MM.1S (cell line): Measurements from ENCODE around the gene PPIF.
A peak's percentile ranks its signal among the peaks of the same experiment; 100 is the strongest.

Experiments used
- DNase-seq: peaks from one replicate; pipeline ENCODE4 v3.0.0-alpha.2; 2015
- H2AFZ ChIP-seq: fragments of 300-600 bp; sonication (generic); 2 replicates; pipeline ENCODE4 v1.6.0; 2016; ENCODE audit warnings: antibody characterized with exemption, low read length
- H3F3A ChIP-seq: fragments of 300-600 bp; sonication (generic); 2 replicates; pipeline ENCODE4 v1.6.1; 2016; ENCODE audit warnings: mild to moderate bottlenecking, antibody characterized with exemption, low read length, moderate library complexity, mixed read lengths; ENCODE audit not compliant: insufficient read depth
- H3K27ac ChIP-seq: fragments of 300-600 bp; sonication (generic); 2 replicates; pipeline ENCODE4 v1.5.1; 2016; ENCODE audit warnings: mild to moderate bottlenecking, low read length
- H3K27me3 ChIP-seq: fragments of 300-600 bp; sonication (generic); replicated peaks from 2 replicates; pipeline ENCODE4 v1.6.0; 2016; ENCODE audit warnings: low read length; ENCODE audit not compliant: insufficient read depth
- H3K36me3 ChIP-seq: fragments of 300-600 bp; sonication (generic); replicated peaks from 2 replicates; pipeline ENCODE4 v1.6.1; 2016; ENCODE audit warnings: mild to moderate bottlenecking, low read length, mixed read lengths; ENCODE audit not compliant: insufficient read depth
- H3K4me1 ChIP-seq: fragments of 300-600 bp; sonication (generic); 2 replicates; pipeline ENCODE4 v1.6.1; 2016; ENCODE audit warnings: low read length, mixed read lengths
- H3K4me2 ChIP-seq: fragments of 300-600 bp; sonication (generic); 2 replicates; pipeline ENCODE4 v1.6.0; 2016; ENCODE audit warnings: low read depth, low read length
- H3K4me3 ChIP-seq: fragments of 300-600 bp; sonication (generic); 2 replicates; pipeline ENCODE4 v1.5.1; 2016; ENCODE audit warnings: low read length, mixed read lengths
- H3K79me2 ChIP-seq: fragments of 300-600 bp; sonication (generic); 2 replicates; pipeline ENCODE4 v1.6.1; 2016; ENCODE audit warnings: mixed run types, low read length, mixed read lengths
- H3K9ac ChIP-seq: fragments of 300-600 bp; sonication (generic); 2 replicates; pipeline ENCODE4 v1.6.1; 2016; ENCODE audit warnings: low read length, mixed read lengths
- H3K9me2 ChIP-seq: fragments of 300-600 bp; sonication (generic); replicated peaks from 2 replicates; pipeline ENCODE4 v1.6.1; 2016; ENCODE audit warnings: mild to moderate bottlenecking, low read length, mixed read lengths; ENCODE audit not compliant: insufficient read depth
- H3K9me3 ChIP-seq: fragments of 300-600 bp; sonication (generic); replicated peaks from 2 replicates; pipeline ENCODE4 v1.6.1; 2016; ENCODE audit warnings: mild to moderate bottlenecking, low read length, mixed read lengths; ENCODE audit not compliant: insufficient read depth
- H4K20me1 ChIP-seq: fragments of 300-600 bp; sonication (generic); 2 replicates; pipeline ENCODE4 v1.6.1; 2016; ENCODE audit warnings: mild to moderate bottlenecking, low read length, moderate library complexity, mixed read lengths; ENCODE audit not compliant: insufficient read depth
- EZH2 ChIP-seq: fragments of 300-600 bp; sonication (generic); optimal IDR thresholded peaks from 2 replicates; pipeline ENCODE3; 2017; ENCODE audit warnings: low read depth, mild to moderate bottlenecking, antibody characterized with exemption, low read length, mixed read lengths
- EZH2phosphoT487 ChIP-seq: fragments of 300-600 bp; sonication (generic); IDR thresholded peaks from 2 replicates; pipeline ENCODE4 v1.6.1; 2018; ENCODE audit warnings: antibody characterized with exemption, low read length
- TF ChIP-seq, protein P1 (sequence below): fragments of 300-600 bp; sonication (generic); IDR thresholded peaks from 2 replicates; pipeline ENCODE4 v1.5.1; 2016; ENCODE audit warnings: antibody characterized with exemption, low read length, mixed read lengths

The PPIF gene

DNA sequence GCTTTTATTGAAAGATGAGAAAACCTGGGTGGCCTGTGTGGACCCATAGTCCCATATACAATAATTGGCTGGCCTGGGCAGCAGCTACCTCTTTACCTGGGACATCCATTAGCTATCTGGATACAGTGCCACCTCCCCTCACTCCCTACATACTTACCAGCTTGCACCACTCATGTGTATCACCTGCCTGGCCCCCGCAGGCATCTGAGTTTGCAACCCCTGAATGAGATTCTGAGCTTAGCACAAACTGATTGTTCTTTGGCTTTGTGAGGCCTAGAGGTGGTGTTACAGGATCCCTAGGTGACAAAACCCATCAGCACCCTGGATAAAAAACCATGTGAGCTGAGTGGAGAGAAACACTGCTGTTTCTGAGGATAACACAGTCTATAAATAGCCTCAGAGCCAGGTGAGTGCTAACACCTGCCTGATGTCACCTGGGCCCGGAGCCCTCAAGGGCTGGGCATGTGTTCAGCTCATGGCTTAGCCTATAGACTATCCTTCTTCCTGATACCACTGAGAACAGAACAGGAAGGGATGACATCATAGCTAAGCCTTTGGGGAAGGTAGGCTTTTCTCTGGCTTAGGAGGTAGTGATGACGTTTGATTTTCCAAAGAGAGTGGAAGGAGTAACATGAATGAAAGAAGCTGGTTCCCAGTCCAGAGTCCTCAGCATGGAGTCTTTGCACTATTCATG, 2.6 kb upstream of the PPIF start:
- peak overlapping the region; percentile 42; the same call in 1 of the 2 replicates for H3K27ac ChIP-seq
- H3K9ac ChIP-seq = no peak overlapping the region
- peaks cover 15% of the 10 kb centered on the region for H4K20me1 ChIP-seq
- H3K4me3 ChIP-seq = no peak overlapping the region
- peak; percentile 40 for DNase-seq
- no peaks in the 10 kb centered on the region for H3K9me3 ChIP-seq
- H3K36me3 ChIP-seq = peaks cover 7% of the 10 kb centered on the region; the same call in 1 of the 2 replicates
- peaks cover 23% of the 10 kb centered on the region for H3K79me2 ChIP-seq
- no peaks in the 10 kb centered on the region for H3K27me3 ChIP-seq
- no peaks in the 10 kb centered on the region for H3K9me2 ChIP-seq
- H3K4me1 ChIP-seq = peaks cover 42% of the 10 kb centered on the region
- H2AFZ ChIP-seq = no peak overlapping the region
- peaks cover 14% of the 10 kb centered on the region; the same call in 1 of the 2 replicates for H3F3A ChIP-seq
- peak overlapping the region; percentile 19; the same call in 1 of the 2 replicates for H3K4me2 ChIP-seq
- TF ChIP-seq, protein P1, sequence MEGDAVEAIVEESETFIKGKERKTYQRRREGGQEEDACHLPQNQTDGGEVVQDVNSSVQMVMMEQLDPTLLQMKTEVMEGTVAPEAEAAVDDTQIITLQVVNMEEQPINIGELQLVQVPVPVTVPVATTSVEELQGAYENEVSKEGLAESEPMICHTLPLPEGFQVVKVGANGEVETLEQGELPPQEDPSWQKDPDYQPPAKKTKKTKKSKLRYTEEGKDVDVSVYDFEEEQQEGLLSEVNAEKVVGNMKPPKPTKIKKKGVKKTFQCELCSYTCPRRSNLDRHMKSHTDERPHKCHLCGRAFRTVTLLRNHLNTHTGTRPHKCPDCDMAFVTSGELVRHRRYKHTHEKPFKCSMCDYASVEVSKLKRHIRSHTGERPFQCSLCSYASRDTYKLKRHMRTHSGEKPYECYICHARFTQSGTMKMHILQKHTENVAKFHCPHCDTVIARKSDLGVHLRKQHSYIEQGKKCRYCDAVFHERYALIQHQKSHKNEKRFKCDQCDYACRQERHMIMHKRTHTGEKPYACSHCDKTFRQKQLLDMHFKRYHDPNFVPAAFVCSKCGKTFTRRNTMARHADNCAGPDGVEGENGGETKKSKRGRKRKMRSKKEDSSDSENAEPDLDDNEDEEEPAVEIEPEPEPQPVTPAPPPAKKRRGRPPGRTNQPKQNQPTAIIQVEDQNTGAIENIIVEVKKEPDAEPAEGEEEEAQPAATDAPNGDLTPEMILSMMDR = no peak

DNA sequence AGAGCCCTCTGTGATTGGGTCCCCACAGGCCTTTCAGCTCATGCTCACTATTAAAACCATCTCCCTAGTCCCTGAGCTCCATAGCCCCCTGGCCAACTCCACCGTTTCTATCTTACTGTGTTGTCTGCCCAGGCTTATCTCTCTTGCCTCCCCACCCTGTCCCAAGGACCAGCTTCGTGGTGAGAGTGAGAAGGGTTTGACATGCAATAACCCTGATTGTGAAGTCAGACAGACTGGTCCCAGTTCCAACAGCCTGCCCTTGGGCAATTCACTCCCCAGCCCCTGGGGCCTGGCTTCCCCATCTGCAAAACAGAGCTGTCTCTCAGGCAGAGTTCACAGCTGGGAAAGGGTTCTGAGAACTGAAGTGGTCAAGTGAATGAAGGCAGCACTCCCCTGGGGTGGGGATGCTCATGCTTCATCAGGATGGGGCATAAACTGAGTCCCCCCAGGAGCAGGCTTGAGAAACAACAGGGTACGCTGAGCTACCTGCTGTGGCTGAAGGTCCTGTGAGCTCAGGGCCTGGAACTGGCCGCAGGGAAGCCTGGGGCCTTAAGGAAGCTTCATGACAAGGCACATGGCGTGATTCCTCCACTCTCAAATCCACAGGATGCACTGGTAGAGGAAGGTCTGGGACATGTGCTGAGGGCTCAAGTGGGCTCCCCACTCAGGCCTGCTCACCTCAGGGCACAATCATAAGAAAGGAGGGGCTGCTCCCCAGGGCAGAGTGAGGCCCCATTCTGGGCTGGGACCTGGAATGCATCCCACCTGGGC, 1.8 kb upstream of the PPIF start:
- H3K27me3 ChIP-seq = no peaks in the 10 kb centered on the region
- no peak for DNase-seq
- TF ChIP-seq, protein P1 = no peak
- TF ChIP-seq EZH2 (no peak), EZH2phosphoT487 (no peak)
- no peaks in the 10 kb centered on the region for H3K9me2 ChIP-seq
- H3K79me2 ChIP-seq = peaks cover 31% of the 10 kb centered on the region
- no peak overlapping the region for H2AFZ ChIP-seq
- H4K20me1 ChIP-seq = peaks cover 21% of the 10 kb centered on the region
- H3K9me3 ChIP-seq = no peaks in the 10 kb centered on the region
- peaks cover 17% of the 10 kb centered on the region; the same call in 1 of the 2 replicates for H3F3A ChIP-seq
- H3K9ac ChIP-seq = no peak overlapping the region
- peak overlapping the region; percentile 42; the same call in 1 of the 2 replicates for H3K27ac ChIP-seq
- no peak overlapping the region for H3K4me3 ChIP-seq
- peaks cover 14% of the 10 kb centered on the region for H3K36me3 ChIP-seq
- H3K4me2 ChIP-seq = no peak overlapping the region
- H3K4me1 ChIP-seq = peaks cover 49% of the 10 kb centered on the region

DNA sequence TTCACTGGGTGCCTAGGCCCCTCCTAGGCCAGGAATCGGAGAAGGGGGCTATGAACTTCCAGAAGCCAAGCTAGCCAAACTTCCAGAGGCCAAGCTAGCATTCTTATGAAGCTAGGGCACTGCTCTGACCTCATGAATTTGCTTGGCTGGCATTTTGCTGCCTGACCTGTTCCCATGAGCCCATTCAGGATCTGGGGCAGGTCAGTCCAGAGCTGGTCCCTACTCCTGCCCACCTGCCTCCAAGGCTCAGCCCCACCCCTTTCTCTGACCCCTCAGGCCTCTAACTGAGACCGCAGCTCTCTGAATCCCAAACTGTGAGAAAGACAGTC, 1.3 kb upstream of the PPIF start:
- DNase-seq = no peak
- Histone ChIP-seq H2AFZ (no peak overlapping the region), H4K20me1 (peaks cover 24% of the 10 kb centered on the region), H3K9me2 (no peaks in the 10 kb centered on the region), H3K4me3 (no peak overlapping the region), H3K36me3 (peaks cover 19% of the 10 kb centered on the region), H3K79me2 (peaks cover 36% of the 10 kb centered on the region), H3K9ac (no peak overlapping the region), H3K4me2 (no peak overlapping the region), H3K27me3 (no peaks in the 10 kb centered on the region), H3F3A (peaks cover 17% of the 10 kb centered on the region; the same call in 1 of the 2 replicates), H3K9me3 (no peaks in the 10 kb centered on the region), H3K27ac (no peak overlapping the region), H3K4me1 (peaks cover 49% of the 10 kb centered on the region)
- no peak for TF ChIP-seq EZH2phosphoT487
- TF ChIP-seq, protein P1 = no peak
- TF ChIP-seq EZH2 = no peak
